HuH-7.5 (cell line): ENCODE measurements around the gene ADGRA3.

Source experiments
- DNase-seq: peaks from one replicate; pipeline ENCODE4 v3.0.0; 2011; ENCODE audit warnings: low spot score

The ADGRA3 gene, protein sequence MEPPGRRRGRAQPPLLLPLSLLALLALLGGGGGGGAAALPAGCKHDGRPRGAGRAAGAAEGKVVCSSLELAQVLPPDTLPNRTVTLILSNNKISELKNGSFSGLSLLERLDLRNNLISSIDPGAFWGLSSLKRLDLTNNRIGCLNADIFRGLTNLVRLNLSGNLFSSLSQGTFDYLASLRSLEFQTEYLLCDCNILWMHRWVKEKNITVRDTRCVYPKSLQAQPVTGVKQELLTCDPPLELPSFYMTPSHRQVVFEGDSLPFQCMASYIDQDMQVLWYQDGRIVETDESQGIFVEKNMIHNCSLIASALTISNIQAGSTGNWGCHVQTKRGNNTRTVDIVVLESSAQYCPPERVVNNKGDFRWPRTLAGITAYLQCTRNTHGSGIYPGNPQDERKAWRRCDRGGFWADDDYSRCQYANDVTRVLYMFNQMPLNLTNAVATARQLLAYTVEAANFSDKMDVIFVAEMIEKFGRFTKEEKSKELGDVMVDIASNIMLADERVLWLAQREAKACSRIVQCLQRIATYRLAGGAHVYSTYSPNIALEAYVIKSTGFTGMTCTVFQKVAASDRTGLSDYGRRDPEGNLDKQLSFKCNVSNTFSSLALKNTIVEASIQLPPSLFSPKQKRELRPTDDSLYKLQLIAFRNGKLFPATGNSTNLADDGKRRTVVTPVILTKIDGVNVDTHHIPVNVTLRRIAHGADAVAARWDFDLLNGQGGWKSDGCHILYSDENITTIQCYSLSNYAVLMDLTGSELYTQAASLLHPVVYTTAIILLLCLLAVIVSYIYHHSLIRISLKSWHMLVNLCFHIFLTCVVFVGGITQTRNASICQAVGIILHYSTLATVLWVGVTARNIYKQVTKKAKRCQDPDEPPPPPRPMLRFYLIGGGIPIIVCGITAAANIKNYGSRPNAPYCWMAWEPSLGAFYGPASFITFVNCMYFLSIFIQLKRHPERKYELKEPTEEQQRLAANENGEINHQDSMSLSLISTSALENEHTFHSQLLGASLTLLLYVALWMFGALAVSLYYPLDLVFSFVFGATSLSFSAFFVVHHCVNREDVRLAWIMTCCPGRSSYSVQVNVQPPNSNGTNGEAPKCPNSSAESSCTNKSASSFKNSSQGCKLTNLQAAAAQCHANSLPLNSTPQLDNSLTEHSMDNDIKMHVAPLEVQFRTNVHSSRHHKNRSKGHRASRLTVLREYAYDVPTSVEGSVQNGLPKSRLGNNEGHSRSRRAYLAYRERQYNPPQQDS (N-terminal part only)

GRCh38 chr4:22515888-22516541 is at the start of gene ADGRA3:
TSS of gene ADGRA3 (minus strand) at chr4:22516066. CDS start at chr4:22515784, 282 bp downstream.
- DNase-seq = peak; percentile 85

- no peak for DNase-seq
These were observed 40.6 kb upstream of the ADGRA3 start for GRCh38 chr4:22556495-22556894.

DNA sequence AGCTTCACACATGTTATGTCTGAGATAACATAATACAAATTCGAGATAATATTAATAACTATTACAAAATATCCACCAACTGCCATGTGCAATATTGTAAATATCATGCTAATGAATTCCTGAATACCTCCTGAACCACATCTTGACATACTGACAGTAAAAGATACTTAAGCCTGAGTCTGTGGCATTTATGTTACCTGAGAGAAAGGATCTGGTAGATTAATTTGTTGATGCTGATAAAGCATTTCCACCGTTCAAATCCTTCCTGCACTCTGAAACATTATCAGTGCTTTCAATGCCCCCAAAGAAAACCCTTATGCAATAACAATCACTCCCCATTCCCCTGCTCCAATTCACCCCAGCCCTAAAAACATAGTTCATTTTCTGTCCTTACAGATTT is 38.8 kb upstream of the ADGRA3 start:
- no peak for DNase-seq

DNA sequence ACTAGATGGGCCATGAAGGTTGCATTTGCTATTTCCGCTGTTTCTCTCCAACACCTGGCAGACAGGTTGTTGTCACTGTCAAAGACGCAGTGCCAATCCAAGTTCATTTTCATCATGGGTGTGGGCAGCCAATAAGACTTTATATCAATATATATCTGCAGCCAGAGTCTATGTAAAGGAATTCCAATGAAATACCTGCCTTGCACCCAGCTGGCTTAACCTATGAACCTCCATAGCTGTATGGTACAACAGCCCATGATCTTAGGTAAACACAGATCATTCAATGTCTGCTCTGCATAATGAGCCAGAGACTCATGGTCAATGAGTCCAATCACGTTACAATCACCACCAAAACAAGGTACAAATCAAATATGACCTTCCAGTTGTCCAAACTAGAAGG is 37.7 kb upstream of the ADGRA3 start:
- DNase-seq = no peak

- DNase-seq = no peak
These were observed 36.9 kb upstream of the ADGRA3 start for GRCh38 chr4:22552812-22553211.

GRCh38 chr4:22551550-22551949 is 35.7 kb upstream of the ADGRA3 start:
- DNase-seq = no peak

DNA sequence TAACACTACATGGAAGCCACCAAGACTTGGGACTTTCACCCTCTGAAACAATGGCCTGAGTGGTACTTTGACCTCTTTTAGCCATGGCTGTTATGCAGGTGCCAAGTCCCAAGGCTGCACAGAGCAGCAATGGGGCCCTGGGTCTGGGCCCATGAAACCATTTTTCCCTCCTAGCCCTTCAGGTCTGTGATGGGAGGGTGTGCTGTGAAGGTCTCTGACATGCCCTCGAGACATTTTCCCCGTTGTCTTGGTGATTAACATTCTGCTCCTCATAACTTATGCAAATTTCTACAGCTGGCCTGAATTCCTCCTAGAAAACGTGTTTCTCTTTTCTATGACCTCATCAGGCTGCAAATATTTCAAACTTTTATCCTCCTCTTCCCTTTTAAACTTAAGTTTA is 30.4 kb upstream of the ADGRA3 start:
- no peak for DNase-seq

DNA sequence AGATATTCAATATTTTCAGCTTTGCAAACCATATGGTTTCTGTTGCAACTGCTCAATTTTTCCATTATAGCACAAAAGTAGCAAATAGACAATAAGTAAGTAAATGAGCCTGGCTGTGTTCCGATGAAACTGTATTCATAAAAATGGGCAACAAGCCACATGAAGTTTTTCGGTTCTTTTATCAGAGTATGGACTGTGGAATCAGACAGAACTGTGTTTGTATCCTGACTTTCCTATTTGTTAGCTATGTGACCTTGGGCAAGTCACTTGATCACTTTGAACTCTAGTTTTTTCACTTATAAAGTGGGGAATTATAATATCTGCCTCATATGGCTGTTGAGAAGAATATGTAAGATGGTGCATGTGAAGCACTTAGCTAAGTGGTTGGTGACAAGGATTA is 23.4 kb upstream of the ADGRA3 start:
- DNase-seq = no peak

DNA sequence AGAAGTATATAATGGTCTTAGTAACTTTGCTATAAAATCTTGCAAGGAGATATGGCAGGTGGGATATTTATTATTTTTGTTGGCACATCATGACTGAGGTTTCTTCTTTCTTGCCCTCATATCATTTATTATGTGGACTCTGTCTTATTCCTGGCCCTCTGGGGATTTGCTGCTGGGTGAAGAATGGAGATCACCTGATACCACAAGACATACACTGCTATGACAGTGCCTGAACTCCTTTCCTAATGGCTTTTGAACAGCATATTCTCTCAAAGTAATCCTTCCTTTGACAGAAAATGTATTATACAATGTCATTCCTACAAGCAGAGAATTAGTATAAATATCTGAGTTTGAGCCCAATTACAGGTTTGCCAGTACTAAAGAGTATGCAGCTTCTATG is 22.0 kb upstream of the ADGRA3 start:
- no peak for DNase-seq

DNA sequence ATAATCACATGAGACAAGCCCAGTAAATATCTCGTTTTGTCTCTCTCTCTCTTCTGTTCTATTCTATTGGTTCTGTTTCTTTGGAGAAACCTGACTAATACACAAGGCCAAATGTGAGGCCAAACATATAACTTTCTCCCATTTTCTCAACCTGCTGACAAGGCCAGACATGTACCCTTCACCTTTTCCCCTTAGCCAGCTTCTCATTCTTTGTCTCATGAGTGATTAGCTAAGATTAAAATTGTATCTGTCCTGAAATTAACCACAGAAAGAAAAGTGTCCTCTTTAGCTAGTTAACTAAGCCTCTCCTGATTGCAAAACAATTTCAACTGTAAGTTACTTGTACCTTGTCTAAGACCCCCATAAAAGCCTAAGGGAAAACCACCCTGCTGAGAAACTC is 18.5 kb upstream of the ADGRA3 start:
- no peak for DNase-seq

DNA sequence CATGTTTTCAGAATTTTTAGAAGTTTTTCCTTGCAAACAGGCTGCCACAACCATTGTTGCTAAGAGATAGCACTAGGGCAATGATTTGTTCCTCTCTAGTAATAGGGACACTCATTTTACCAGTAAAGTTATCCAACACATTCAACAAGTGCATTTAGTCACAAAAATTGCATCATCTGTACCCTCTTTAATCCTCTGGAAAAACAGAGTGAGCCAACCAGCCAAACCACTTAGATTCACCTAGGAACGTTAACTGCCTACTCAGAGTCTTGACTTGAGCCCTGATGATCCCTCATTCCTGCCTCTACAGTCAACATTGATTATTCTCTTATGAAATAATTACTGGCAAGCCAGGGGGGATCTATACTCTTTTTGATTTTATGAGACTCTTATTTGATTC is 17.0 kb upstream of the ADGRA3 start:
- no peak for DNase-seq

DNA sequence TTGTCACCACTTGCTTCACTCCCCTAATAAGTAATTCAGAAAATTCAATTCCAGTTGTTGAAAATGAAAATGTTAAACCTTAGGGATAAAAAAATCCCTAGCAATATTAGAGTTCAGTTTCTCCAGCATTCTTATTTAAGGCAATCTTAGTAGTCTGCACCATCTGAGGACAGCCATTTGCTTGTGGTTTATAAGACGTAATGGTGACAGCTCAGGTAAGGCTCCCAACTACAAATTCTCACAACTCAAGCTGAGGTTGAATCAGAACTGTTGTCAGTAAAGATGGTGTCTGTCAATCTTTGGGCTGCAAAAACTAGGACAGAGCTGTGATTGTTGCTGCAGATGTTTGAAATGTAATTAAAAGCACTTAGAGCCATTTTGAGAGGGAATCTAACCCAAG is 16.3 kb upstream of the ADGRA3 start:
- no peak for DNase-seq

DNA sequence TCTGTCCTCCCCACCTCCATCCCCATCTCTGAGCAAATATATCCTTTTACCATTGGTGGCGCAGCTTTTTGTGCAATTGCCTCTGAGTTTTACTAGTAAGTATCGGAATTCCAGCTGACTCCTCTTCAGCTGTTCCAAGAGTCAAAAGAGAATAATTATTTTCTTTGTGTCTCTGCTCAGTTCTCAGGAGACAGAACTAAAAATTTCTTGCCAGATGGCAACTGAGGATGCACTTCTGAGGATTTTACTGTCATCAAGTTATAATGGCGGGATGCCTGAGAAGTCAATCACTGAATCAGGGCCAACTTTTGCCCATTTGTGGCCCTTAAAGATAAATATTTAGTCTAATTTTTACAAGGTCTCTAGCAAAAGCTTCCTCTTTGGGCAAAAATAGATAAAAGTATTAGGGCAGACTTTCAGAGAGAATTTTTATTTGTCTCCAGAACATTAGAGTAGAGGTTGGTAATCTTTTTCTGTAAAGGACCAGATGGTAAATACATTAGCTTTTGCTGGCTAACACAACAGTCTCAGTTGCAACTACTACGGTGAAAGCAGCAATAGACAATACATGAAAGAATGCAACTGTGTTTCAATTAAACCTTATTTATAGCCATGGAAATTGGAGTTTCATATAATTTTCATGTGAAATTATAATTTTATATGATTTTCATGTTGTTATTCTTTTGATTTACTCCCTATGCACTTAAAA is 15.6 kb upstream of the ADGRA3 start:
- no peak for DNase-seq

DNA sequence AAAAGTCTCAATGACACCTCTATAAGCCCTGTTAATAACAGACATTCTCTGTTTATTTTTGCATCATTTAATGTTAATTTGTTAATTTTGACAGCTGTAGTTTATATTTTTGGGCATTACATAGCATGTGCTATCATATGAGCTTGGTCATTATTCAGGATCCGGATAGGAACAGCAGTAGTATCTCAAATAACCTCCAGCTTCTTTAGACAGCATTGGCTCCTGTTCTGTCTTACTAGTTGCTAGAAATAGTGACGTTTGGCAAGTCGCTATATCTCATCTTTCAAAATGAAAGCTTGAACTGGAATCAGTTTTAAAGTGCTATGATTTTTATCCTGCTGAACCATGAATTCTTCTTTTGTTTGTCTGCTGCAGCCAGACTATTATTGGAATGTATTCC is 9.0 kb upstream of the ADGRA3 start:
- DNase-seq = no peak

GRCh38 chr4:22522706-22523501 is 7.0 kb upstream of the ADGRA3 start:
- DNase-seq = no peak

GRCh38 chr4:22522206-22522605 is 6.3 kb upstream of the ADGRA3 start:
- no peak for DNase-seq

DNA sequence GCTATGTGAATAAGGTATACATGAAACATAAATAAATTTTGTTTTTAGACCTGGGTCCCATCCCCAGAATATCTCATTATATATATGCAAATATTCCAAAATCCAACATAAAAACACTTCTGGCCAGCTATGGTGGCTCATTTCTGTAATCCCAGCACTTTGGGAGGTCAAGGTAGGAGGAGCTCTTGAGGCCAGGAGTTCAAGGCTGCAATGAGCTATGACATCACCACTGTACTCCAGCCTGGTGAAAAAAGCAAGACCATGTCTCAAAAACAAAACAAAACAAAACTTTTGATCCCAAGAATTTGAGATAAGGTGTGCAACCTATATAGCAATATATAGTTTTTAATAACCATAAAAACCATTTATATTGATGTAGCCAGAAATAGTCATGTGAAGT is 5.4 kb upstream of the ADGRA3 start:
- no peak for DNase-seq

DNA sequence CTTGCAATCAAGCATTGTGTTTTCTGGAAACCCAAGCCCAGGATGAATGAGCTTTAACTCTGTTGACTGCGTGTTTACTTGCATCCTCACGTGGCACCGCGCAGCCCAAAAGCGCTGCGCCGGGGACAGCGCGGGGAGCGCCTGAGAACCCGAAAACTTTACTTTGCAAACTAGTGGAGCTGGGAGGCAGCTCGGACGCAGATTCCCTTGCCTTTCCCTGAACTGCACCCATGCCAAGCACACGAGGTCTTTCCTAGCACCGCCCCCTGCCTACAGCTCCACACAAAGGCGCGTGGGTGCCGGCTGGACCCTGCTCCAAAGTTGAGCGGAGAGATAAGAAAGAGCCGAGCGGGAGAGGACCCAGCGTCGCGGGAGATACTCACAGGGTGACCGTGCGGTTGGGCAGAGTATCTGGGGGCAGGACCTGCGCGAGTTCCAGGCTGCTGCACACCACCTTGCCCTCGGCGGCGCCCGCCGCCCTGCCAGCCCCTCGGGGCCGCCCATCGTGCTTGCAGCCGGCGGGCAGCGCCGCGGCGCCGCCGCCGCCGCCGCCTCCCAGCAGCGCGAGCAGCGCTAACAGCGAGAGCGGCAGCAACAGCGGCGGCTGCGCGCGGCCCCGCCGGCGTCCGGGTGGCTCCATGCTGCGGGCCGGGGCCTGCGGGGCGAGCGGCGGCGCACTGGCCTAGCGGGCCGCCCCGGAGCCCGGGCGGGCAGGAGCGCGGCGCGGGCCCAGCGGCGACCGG is 550 bp downstream of the ADGRA3 start:
- peak; percentile 91 for DNase-seq

DNA sequence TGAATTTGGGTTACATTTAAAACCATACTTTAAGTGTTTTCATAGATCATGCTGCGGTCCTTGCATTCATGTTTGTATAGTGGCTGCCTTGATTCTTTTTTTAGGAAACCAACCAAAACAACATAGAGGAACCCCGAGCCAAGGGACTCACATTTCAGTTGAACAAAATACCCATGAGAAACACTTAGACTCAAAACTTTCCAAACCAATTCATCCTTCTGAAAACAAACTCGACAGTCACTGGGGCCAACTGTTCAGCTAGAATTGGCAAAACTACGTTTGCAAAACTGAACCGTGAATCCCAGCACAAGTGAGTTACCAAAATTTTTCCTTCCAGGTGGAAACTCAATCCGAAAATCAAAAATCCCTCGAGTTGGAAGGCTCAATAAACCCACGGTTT is 1.4 kb downstream of the ADGRA3 start:
- DNase-seq = no peak

GRCh38 chr4:22514001-22514400 is 1.9 kb downstream of the ADGRA3 start:
- no peak for DNase-seq
